ENCODE data around the gene WDR27.
"Not testable (repeated sequence)": the region's sequence is repeated elsewhere in the genome, so short reads cannot be mapped to it uniquely, and the experiment has no call there.

WDR27 gene

DNA sequence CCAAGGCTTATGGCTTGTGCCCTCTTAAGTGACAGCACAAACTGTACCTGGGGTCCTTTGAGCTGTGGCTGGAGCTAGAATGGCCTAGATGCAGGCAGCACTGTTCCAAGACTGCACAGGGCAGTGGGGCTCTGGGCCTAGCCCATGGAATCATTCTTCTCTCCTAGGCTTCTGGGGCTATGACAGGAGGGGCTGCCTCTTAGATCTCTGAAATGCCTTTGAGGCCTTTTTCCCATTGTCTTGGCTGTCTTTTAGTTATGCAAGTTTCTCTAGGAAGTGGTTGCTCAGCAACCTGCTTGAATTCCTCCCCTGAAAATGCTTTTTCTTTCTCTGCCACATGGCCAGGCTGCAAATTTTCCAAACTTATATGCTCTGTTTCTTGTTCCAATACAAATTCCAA lies 183.4 kb downstream of the WDR27 start:
- TF ChIP-seq ZNF768 (tag by site-specific recombination; IDR thresholded peaks at IDR 0.05) = no peak
- TF ChIP-seq ZNF623 (tag by site-specific recombination; IDR thresholded peaks at IDR 0.05) = no peak
- TF ChIP-seq ZNF2 (tag by site-specific recombination; IDR thresholded peaks at IDR 0.05) = no peak
- TF ChIP-seq OVOL3 (tag by site-specific recombination; IDR thresholded peaks at IDR 0.05) = no peak
- no peak for TF ChIP-seq ZNF514 (tag by site-specific recombination; IDR thresholded peaks at IDR 0.05)
- TF ChIP-seq ZNF654 (tag by site-specific recombination; IDR thresholded peaks at IDR 0.05; ENCODE audit: low read depth) = no peak
- TF ChIP-seq KLF1 (tag by site-specific recombination; IDR thresholded peaks at IDR 0.05) = no peak
- no peak for TF ChIP-seq ZNF214 (tag by site-specific recombination; IDR thresholded peaks at IDR 0.05; ENCODE audit: borderline replicate concordance)
- TF ChIP-seq ZBTB20 (tag by site-specific recombination; IDR thresholded peaks at IDR 0.05) = no peak
- Histone ChIP-seq H3K27ac (ENCODE audit: extremely low read depth, low read depth, low read length) (no peak overlapping the region), H3K9me3 (ENCODE audit: control insufficient read depth, insufficient read depth, low read depth, low read length) (no peaks in the 10 kb centered on the region), H3K4me1 (ENCODE audit: control insufficient read depth, insufficient read depth, low read length) (no peaks in the 10 kb centered on the region), H3K36me3 (ENCODE audit: control insufficient read depth in 2 of 2, insufficient read depth in 1 of 2, low read length in 2 of 2) (no peaks in the 10 kb centered on the region), H3K4me3 (ENCODE audit: low read depth, low read length) (no peak overlapping the region)
- ChIA-PET POLR2A (no interaction called here), CTCF (no interaction called here)

DNA sequence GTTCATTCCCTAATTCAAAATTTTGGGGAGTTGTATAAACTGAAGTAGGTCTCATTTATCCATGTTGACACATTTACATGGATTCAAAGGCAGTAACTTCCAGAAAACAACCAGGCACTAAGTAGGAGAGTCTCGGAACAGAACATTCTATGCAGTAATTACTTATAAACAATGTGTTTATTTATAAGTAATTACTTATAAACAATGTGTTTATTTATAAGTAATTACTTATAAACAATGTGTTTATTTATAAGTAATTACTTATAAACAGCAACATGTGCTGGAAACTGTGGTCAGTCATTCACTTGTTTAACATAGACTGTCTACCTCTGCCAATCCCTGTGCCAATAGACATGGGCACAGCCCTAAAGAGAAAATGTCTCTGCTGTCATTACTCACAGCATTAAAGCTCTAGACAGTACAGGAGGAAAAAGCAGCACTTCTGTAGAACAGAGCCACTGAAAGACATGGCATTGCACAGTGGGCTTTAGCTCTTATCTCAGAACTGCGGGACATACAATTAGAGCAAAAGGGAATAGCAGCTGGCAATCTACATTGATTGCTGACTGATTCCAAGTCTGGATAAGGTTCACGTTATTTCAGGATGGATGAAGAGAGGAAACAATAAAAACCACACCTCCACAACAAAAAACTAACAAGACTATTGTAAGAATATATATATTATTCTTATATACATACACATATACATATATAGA lies 188.2 kb downstream of the WDR27 start:
- Histone ChIP-seq H3K4me1 (ENCODE audit: control insufficient read depth, insufficient read depth, low read length) (no peaks in the 10 kb centered on the region), H3K4me3 (ENCODE audit: low read depth, low read length) (no peak overlapping the region), H3K36me3 (ENCODE audit: control insufficient read depth in 2 of 2, insufficient read depth in 1 of 2, low read length in 2 of 2) (no peaks in the 10 kb centered on the region), H3K9me3 (ENCODE audit: control insufficient read depth, insufficient read depth, low read depth, low read length) (no peaks in the 10 kb centered on the region), H3K27ac (ENCODE audit: extremely low read depth, low read depth, low read length) (no peak overlapping the region)
- CTCF ChIA-PET = interaction anchor here (0.6 to 0.8 kb wide), 4 partner anchors 8 to 1157 kb away, joined by 3 to 4 read pairs (median 3); no protein-coding TSS in a partner anchor
- no peak for TF ChIP-seq ZNF214 (tag by site-specific recombination; IDR thresholded peaks at IDR 0.05; ENCODE audit: borderline replicate concordance)
- TF ChIP-seq, protein P1, sequence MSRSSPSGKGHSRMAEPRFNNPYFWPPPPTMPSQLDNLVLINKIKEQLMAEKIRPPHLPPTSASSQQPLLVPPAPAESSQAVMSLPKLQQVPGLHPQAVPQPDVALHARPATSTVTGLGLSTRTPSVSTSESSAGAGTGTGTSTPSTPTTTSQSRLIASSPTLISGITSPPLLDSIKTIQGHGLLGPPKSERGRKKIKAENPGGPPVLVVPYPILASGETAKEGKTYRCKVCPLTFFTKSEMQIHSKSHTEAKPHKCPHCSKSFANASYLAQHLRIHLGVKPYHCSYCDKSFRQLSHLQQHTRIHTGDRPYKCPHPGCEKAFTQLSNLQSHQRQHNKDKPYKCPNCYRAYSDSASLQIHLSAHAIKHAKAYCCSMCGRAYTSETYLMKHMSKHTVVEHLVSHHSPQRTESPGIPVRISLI (tag by site-specific recombination; IDR thresholded peaks at IDR 0.05) = no peak
- no peak for TF ChIP-seq ZFP69B (tag by site-specific recombination; IDR thresholded peaks at IDR 0.05)
- no peak for TF ChIP-seq ZNF529 (tag by site-specific recombination; IDR thresholded peaks at IDR 0.05; ENCODE audit: insufficient replicate concordance)
- no peak for TF ChIP-seq ZFHX2 (tag by site-specific recombination; conservative IDR thresholded peaks at IDR 0.05)
- TF ChIP-seq ZNF571 (tag by site-specific recombination; IDR thresholded peaks at IDR 0.05) = no peak
- no peak for TF ChIP-seq MEIS1 (CRISPR knock-in tag; IDR thresholded peaks at IDR 0.05; ENCODE audit: borderline replicate concordance)
- TF ChIP-seq GLIS2 (tag by site-specific recombination; IDR thresholded peaks at IDR 0.05) = no peak
- TF ChIP-seq ZSCAN16 (tag by site-specific recombination; IDR thresholded peaks at IDR 0.05) = no peak
- TF ChIP-seq, protein P2, sequence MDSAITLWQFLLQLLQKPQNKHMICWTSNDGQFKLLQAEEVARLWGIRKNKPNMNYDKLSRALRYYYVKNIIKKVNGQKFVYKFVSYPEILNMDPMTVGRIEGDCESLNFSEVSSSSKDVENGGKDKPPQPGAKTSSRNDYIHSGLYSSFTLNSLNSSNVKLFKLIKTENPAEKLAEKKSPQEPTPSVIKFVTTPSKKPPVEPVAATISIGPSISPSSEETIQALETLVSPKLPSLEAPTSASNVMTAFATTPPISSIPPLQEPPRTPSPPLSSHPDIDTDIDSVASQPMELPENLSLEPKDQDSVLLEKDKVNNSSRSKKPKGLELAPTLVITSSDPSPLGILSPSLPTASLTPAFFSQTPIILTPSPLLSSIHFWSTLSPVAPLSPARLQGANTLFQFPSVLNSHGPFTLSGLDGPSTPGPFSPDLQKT (IDR thresholded peaks at IDR 0.05; ENCODE audit: borderline replicate concordance, low read depth, low read length) = no peak
- TF ChIP-seq SP2 (tag by site-specific recombination; IDR thresholded peaks at IDR 0.05) = no peak
- TF ChIP-seq KLF8 (tag by site-specific recombination; IDR thresholded peaks at IDR 0.05) = no peak
- TF ChIP-seq ZNF148 (tag by site-specific recombination; IDR thresholded peaks at IDR 0.05; ENCODE audit: borderline replicate concordance) = no peak
- no peak for TF ChIP-seq ZNF18 (tag by site-specific recombination; IDR thresholded peaks at IDR 0.05)
- TF ChIP-seq MYNN (tag by site-specific recombination; IDR thresholded peaks at IDR 0.05; ENCODE audit: borderline replicate concordance) = no peak
- POLR2A ChIA-PET = no interaction called here

- H3K4me1 ChIP-seq (ENCODE audit: control insufficient read depth, insufficient read depth, low read length); POLR2A ChIA-PET: not testable (repeated sequence)
- CTCF ChIA-PET = interaction anchor here (1.6 kb wide), 1 partner anchor 10 kb away, joined by 5 read pairs; no protein-coding TSS in a partner anchor
Observed at GRCh38 chr6:169511785-169512184, 190.0 kb downstream of the WDR27 start.

More at GRCh38 chr6:169511785-169512184, 190.0 kb downstream of the WDR27 start:
- not testable (repeated sequence) for H3K9me3 ChIP-seq (ENCODE audit: control insufficient read depth, insufficient read depth, low read depth, low read length); H3K4me3 ChIP-seq (ENCODE audit: low read depth, low read length); H3K27ac ChIP-seq (ENCODE audit: extremely low read depth, low read depth, low read length); H3K36me3 ChIP-seq (ENCODE audit: control insufficient read depth in 2 of 2, insufficient read depth in 1 of 2, low read length in 2 of 2)

Data from HEK293 (cell line).